GM21423 (cell line): Measurements from ENCODE around the gene TRIM8.

ENCODE experiments used
- ATAC-seq: cut with Tn5 transposase; IDR thresholded peaks from one replicate; pipeline ENCODE4 v1.9.1; 2021; ENCODE audit warnings: mild to moderate bottlenecking, moderate library complexity; ENCODE audit not compliant: unreplicated experiment

The TRIM8 gene

GRCh38 chr10:102668326-102669107 is 24.2 kb downstream of the TRIM8 start:
- no peak for ATAC-seq

GRCh38 chr10:102669206-102670064 is 25.2 kb downstream of the TRIM8 start:
- no peak for ATAC-seq

GRCh38 chr10:102670065-102670670 is 25.9 kb downstream of the TRIM8 start:
- no peak for ATAC-seq

- no peak for ATAC-seq
Measured at GRCh38 chr10:102670871-102671434, 26.7 kb downstream of the TRIM8 start.

- no peak for ATAC-seq
Measured at GRCh38 chr10:102673236-102673818, 29.0 kb downstream of the TRIM8 start.

- ATAC-seq, result peak; percentile 48
Measured at GRCh38 chr10:102673819-102674511, 29.7 kb downstream of the TRIM8 start.

- ATAC-seq, result no peak
Measured at GRCh38 chr10:102674566-102674965, 30.3 kb downstream of the TRIM8 start.

GRCh38 chr10:102675011-102675665 is 30.9 kb downstream of the TRIM8 start:
- ATAC-seq, result no peak

GRCh38 chr10:102675666-102676533 is 31.6 kb downstream of the TRIM8 start:
- ATAC-seq, result no peak

GRCh38 chr10:102676534-102677315 is 32.4 kb downstream of the TRIM8 start:
- ATAC-seq, result no peak

- no peak for ATAC-seq
Measured at GRCh38 chr10:102677331-102678067, 33.2 kb downstream of the TRIM8 start.

- ATAC-seq, result no peak
Measured at GRCh38 chr10:102678068-102678400, 33.8 kb downstream of the TRIM8 start.

- no peak for ATAC-seq
Measured at GRCh38 chr10:102678842-102679289, 34.6 kb downstream of the TRIM8 start.

- ATAC-seq, result no peak
Measured at GRCh38 chr10:102679596-102679995, 35.3 kb downstream of the TRIM8 start.

- no peak for ATAC-seq
Measured at GRCh38 chr10:102681696-102682095, 37.4 kb downstream of the TRIM8 start.

- ATAC-seq, result no peak
Measured at GRCh38 chr10:102682416-102682815, 38.1 kb downstream of the TRIM8 start.

GRCh38 chr10:102682981-102683380 is 38.7 kb downstream of the TRIM8 start:
- ATAC-seq, result no peak
